GM12891 (cell line): ENCODE results near the gene KCND3.

ENCODE experiments used
- PAX5 ChIP-seq: IDR thresholded peaks from 2 replicates; pipeline ENCODE4 v1.6.1; 2011; ENCODE audit warnings: low read length, moderate library complexity, mild to moderate bottlenecking; ENCODE audit not compliant: insufficient read depth, severe bottlenecking
- POLR2A ChIP-seq: IDR thresholded peaks from 2 replicates; pipeline ENCODE4 v1.6.1; 2011; ENCODE audit warnings: low read depth, low read length, control low read depth
- POLR2AphosphoS5 ChIP-seq: IDR thresholded peaks from 2 replicates; pipeline ENCODE4 v1.6.1; 2011; ENCODE audit warnings: low read depth, low read length, control low read depth
- POU2F2 ChIP-seq: IDR thresholded peaks from 2 replicates; pipeline ENCODE4 v1.6.1; 2011; ENCODE audit warnings: low read depth, mild to moderate bottlenecking, control low read depth, low read length, moderate library complexity
- SPI1 ChIP-seq: IDR thresholded peaks from 2 replicates; pipeline ENCODE4 v1.6.1; 2011; ENCODE audit warnings: low read depth, low read length, control low read depth
- TAF1 ChIP-seq: IDR thresholded peaks from 2 replicates; pipeline ENCODE4 v1.6.1; 2011; ENCODE audit warnings: low read depth, low read length, control low read depth

GRCh38 chr1:111758373-111758772, 231.1 kb downstream of the KCND3 start:
- TF ChIP-seq POLR2A, result no peak
- no peak for TF ChIP-seq TAF1
- TF ChIP-seq SPI1, result no peak
- TF ChIP-seq POLR2AphosphoS5, result no peak
- TF ChIP-seq PAX5, result no peak
- TF ChIP-seq POU2F2, result no peak
